ENCODE data around the gene SSBP2. TPM values are rescaled to one million over a fixed set of nuclear protein-coding genes. Genes with fewer than 3 reads are reported as not detected.

Gene SSBP2
- total RNA-seq, 1 donor, result 34.3 TPM

- TF ChIP-seq CTCF (IDR thresholded peaks at IDR 0.05; ENCODE audit: insufficient read depth, low read length), result no peak
- no peak for DNase-seq (ENCODE audit: low read depth)
- no peak overlapping the region for H3K4me3 ChIP-seq (ENCODE audit: low read depth, low read length)
Observed at GRCh38 chr5:81657386-81657785, 93.5 kb downstream of the SSBP2 start.

- no peak for DNase-seq (ENCODE audit: low read depth)
- no peak for TF ChIP-seq CTCF (IDR thresholded peaks at IDR 0.05; ENCODE audit: insufficient read depth, low read length)
- no peak overlapping the region for H3K4me3 ChIP-seq (ENCODE audit: low read depth, low read length)
Observed at GRCh38 chr5:81656783-81657182, 94.1 kb downstream of the SSBP2 start.

GRCh38 chr5:81650987-81651386, 99.9 kb downstream of the SSBP2 start:
- no peak for DNase-seq (ENCODE audit: low read depth)
- no peak overlapping the region for H3K4me3 ChIP-seq (ENCODE audit: low read depth, low read length)
- TF ChIP-seq CTCF (IDR thresholded peaks at IDR 0.05; ENCODE audit: insufficient read depth, low read length), result no peak

GRCh38 chr5:81646469-81646995, 104.4 kb downstream of the SSBP2 start:
- DNase-seq (ENCODE audit: low read depth), result no peak
- no peak overlapping the region for H3K4me3 ChIP-seq (ENCODE audit: low read depth, low read length)
- TF ChIP-seq CTCF (IDR thresholded peaks at IDR 0.05; ENCODE audit: insufficient read depth, low read length), result no peak

- DNase-seq (ENCODE audit: low read depth), result no peak
- no peak overlapping the region for H3K4me3 ChIP-seq (ENCODE audit: low read depth, low read length)
- TF ChIP-seq CTCF (IDR thresholded peaks at IDR 0.05; ENCODE audit: insufficient read depth, low read length), result no peak
Observed at GRCh38 chr5:81642210-81642609, 108.7 kb downstream of the SSBP2 start.

GRCh38 chr5:81639556-81639955, 111.3 kb downstream of the SSBP2 start:
- TF ChIP-seq CTCF (IDR thresholded peaks at IDR 0.05; ENCODE audit: insufficient read depth, low read length), result no peak
- no peak overlapping the region for H3K4me3 ChIP-seq (ENCODE audit: low read depth, low read length)
- peak; percentile 46 for DNase-seq (ENCODE audit: low read depth)

GRCh38 chr5:81638471-81638870, 112.4 kb downstream of the SSBP2 start:
- peak; percentile 32 for DNase-seq (ENCODE audit: low read depth)
- TF ChIP-seq CTCF (IDR thresholded peaks at IDR 0.05; ENCODE audit: insufficient read depth, low read length), result no peak
- H3K4me3 ChIP-seq (ENCODE audit: low read depth, low read length), result no peak overlapping the region
